HL-60 (cell line): Measurements from ENCODE around the gene PRMT7.

Experiments
- DNase-seq, 2 experiments: peaks; one replicate each; pipeline ENCODE4 v3.0.0-alpha.2; 2010 to 2020; ENCODE audit warnings: low read depth in 1 of 2, low spot score in 1 of 2
- H3K27ac ChIP-seq: fragments of 250-450 bp; sonication (Bioruptor Pico); replicated peaks from 2 replicates; pipeline ENCODE4 v1.5.1; 2020; ENCODE audit warnings: mild to moderate bottlenecking, moderate library complexity
- H3K27me3 ChIP-seq: fragments of 250-450 bp; sonication (Bioruptor Pico); 2 replicates; pipeline ENCODE4 v1.5.1; 2021; ENCODE audit warnings: mild to moderate bottlenecking, moderate library complexity; ENCODE audit not compliant: insufficient read depth, poor library complexity, severe bottlenecking
- H3K4me3 ChIP-seq: replicated peaks from 2 replicates; pipeline ENCODE4 v1.5.1; 2011; ENCODE audit warnings: mild to moderate bottlenecking, control low read depth, low read length; ENCODE audit not compliant: insufficient read depth
- GABPA ChIP-seq: IDR thresholded peaks from 2 replicates; pipeline ENCODE4 v1.6.1; 2012; ENCODE audit warnings: low read depth
- POLR2AphosphoS5 ChIP-seq: IDR thresholded peaks from 2 replicates; pipeline ENCODE4 v1.6.1; 2012; ENCODE audit warnings: low read depth
- SPI1 ChIP-seq: IDR thresholded peaks from 2 replicates; pipeline ENCODE4 v1.6.1; 2012; ENCODE audit warnings: low read depth, mild to moderate bottlenecking, borderline replicate concordance
- TF ChIP-seq, protein P1 (sequence below): IDR thresholded peaks from 2 replicates; pipeline ENCODE4 v1.6.1; 2012; ENCODE audit warnings: low read depth; ENCODE audit not compliant: insufficient replicate concordance
- TF ChIP-seq, protein P2 (sequence below): IDR thresholded peaks from one replicate; pipeline ENCODE4 v1.5.1; 2011; ENCODE audit warnings: low read length, control low read depth, inconsistent platforms; ENCODE audit not compliant: insufficient read depth

Gene PRMT7

DNA sequence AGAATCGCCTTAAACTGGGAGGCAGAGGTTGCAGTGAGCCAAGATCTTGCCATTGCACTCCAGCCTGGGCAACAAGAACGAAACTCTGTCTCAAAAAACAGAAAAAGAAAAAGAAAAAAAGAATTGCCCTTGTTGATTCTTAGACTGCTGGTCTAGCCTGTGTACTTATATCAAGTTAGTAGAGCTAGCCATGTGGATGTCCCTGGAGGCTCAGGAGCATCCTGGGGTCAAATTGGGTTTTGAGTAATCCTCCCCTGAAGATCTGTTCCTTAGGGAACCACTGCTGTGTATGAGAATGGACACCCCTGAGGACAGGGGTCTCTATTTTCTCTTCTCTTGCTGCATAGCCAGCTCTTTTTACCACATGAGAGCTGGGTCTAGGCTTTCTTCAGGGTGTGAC, 21.6 kb upstream of the PRMT7 start:
- no peak for DNase-seq
- H3K4me3 ChIP-seq, result no peak overlapping the region
- TF ChIP-seq SPI1 (no peak), GABPA (no peak), POLR2AphosphoS5 (no peak)
- TF ChIP-seq, protein P1, sequence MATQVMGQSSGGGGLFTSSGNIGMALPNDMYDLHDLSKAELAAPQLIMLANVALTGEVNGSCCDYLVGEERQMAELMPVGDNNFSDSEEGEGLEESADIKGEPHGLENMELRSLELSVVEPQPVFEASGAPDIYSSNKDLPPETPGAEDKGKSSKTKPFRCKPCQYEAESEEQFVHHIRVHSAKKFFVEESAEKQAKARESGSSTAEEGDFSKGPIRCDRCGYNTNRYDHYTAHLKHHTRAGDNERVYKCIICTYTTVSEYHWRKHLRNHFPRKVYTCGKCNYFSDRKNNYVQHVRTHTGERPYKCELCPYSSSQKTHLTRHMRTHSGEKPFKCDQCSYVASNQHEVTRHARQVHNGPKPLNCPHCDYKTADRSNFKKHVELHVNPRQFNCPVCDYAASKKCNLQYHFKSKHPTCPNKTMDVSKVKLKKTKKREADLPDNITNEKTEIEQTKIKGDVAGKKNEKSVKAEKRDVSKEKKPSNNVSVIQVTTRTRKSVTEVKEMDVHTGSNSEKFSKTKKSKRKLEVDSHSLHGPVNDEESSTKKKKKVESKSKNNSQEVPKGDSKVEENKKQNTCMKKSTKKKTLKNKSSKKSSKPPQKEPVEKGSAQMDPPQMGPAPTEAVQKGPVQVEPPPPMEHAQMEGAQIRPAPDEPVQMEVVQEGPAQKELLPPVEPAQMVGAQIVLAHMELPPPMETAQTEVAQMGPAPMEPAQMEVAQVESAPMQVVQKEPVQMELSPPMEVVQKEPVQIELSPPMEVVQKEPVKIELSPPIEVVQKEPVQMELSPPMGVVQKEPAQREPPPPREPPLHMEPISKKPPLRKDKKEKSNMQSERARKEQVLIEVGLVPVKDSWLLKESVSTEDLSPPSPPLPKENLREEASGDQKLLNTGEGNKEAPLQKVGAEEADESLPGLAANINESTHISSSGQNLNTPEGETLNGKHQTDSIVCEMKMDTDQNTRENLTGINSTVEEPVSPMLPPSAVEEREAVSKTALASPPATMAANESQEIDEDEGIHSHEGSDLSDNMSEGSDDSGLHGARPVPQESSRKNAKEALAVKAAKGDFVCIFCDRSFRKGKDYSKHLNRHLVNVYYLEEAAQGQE, result no peak
- TF ChIP-seq, protein P2, sequence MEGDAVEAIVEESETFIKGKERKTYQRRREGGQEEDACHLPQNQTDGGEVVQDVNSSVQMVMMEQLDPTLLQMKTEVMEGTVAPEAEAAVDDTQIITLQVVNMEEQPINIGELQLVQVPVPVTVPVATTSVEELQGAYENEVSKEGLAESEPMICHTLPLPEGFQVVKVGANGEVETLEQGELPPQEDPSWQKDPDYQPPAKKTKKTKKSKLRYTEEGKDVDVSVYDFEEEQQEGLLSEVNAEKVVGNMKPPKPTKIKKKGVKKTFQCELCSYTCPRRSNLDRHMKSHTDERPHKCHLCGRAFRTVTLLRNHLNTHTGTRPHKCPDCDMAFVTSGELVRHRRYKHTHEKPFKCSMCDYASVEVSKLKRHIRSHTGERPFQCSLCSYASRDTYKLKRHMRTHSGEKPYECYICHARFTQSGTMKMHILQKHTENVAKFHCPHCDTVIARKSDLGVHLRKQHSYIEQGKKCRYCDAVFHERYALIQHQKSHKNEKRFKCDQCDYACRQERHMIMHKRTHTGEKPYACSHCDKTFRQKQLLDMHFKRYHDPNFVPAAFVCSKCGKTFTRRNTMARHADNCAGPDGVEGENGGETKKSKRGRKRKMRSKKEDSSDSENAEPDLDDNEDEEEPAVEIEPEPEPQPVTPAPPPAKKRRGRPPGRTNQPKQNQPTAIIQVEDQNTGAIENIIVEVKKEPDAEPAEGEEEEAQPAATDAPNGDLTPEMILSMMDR, result no peak
- no peaks in the 10 kb centered on the region for H3K27me3 ChIP-seq
- peak overlapping the region; percentile 9; the same call in 1 of the 2 replicates for H3K27ac ChIP-seq

DNA sequence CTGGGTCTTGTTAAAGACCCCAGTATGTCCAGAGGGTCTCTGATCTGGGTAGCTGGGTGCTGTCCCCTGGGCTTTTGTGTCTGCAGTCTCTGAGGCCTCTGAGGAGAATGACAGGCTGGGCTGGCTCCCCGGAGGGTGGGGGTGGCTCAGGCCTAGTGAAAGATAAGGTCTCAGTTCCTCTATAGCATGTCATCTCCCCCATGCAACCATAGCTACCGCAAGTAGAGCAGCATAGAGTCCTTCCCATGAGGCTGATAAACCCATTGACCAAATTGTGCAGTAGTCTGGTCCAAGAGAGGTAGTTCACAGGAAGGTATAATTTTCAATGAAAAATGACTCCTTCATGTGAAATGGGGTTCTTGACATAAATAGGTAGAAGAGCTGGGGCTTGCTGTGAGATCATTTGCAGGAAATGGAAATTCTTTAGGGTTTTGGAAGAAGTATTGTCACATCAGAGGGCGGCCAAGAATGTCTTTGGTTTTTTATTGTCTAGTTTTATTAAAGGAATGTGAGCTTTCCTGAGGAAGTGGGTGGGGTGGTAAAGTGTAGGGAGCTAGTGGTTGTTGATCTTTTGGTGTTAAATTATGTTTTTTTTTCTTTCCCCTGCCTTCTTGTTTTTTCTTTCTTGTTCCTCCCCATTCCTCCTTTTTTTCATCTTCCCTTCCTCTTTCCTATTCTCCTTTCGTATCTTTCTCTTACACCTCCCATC, 21.0 kb upstream of the PRMT7 start:
- Histone ChIP-seq H3K4me3 (no peak overlapping the region), H3K27ac (peak overlapping the region; percentile 9; the same call in 1 of the 2 replicates), H3K27me3 (no peaks in the 10 kb centered on the region)
- DNase-seq, result peak in 1 of 2 experiments; percentile 58
- TF ChIP-seq POLR2AphosphoS5 (no peak), GABPA (no peak), SPI1 (no peak)
- TF ChIP-seq, protein P1, result no peak

DNA sequence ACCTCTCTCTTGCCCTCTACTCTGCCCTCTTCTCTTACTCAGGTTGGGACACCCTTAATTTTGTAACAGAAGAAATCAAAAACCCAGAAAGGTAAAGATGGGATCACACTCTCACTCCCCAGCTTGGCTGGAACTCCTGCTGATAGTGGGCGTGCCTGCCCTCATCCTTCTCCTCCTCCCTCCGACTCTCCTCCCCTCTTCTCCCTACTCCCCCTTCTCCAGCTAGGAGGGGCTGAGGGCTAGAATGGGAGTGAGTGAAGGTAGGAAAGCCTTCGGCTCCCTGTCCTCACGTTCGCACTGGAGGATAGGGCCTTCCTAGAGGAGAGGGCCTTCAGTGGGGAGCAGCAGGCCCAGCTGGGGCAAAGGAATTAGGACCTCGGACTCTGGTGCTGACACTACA, 20.4 kb upstream of the PRMT7 start:
- Histone ChIP-seq H3K4me3 (no peak overlapping the region), H3K27ac (no peak overlapping the region), H3K27me3 (no peaks in the 10 kb centered on the region)
- DNase-seq, result no peak
- no peak for TF ChIP-seq SPI1
- TF ChIP-seq, protein P1, result no peak
- TF ChIP-seq, protein P2, result no peak
- TF ChIP-seq GABPA, result no peak
- TF ChIP-seq POLR2AphosphoS5, result no peak
